ENCODE results near the gene PPID.

GRCh38 chr4:158771776-158772175 is 48.6 kb upstream of the PPID start:
- TF ChIP-seq, protein P1, sequence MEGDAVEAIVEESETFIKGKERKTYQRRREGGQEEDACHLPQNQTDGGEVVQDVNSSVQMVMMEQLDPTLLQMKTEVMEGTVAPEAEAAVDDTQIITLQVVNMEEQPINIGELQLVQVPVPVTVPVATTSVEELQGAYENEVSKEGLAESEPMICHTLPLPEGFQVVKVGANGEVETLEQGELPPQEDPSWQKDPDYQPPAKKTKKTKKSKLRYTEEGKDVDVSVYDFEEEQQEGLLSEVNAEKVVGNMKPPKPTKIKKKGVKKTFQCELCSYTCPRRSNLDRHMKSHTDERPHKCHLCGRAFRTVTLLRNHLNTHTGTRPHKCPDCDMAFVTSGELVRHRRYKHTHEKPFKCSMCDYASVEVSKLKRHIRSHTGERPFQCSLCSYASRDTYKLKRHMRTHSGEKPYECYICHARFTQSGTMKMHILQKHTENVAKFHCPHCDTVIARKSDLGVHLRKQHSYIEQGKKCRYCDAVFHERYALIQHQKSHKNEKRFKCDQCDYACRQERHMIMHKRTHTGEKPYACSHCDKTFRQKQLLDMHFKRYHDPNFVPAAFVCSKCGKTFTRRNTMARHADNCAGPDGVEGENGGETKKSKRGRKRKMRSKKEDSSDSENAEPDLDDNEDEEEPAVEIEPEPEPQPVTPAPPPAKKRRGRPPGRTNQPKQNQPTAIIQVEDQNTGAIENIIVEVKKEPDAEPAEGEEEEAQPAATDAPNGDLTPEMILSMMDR (conservative IDR thresholded peaks at IDR 0.05; ENCODE audit: low read depth, low read length), result no peak
- TF ChIP-seq EZH2 (IDR thresholded peaks at IDR 0.05; ENCODE audit: low read length, unreplicated experiment), result no peak

Measured in PC-3 (cell line).